IPS DF 6.9 (cell line): Measurements from ENCODE around the gene YWHAB.

Source experiments
- DNase-seq: peaks from one replicate; pipeline ENCODE4 v3.0.0-alpha.2; 2013; ENCODE audit warnings: low read depth, low spot score
- H3K27ac ChIP-seq: one replicate; pipeline ENCODE4 v1.5.1; 2013; ENCODE audit warnings: low read length, control low read depth
- H3K27me3 ChIP-seq: 2 replicates; pipeline ENCODE4 v1.6.1; 2013; ENCODE audit warnings: mild to moderate bottlenecking, low read length; ENCODE audit not compliant: control insufficient read depth, insufficient read depth
- H3K36me3 ChIP-seq: 2 replicates; pipeline ENCODE4 v1.6.1; 2013; ENCODE audit warnings: low read length; ENCODE audit not compliant: control insufficient read depth, insufficient read depth
- H3K4me1 ChIP-seq: 2 replicates; pipeline ENCODE4 v1.6.1; 2013; ENCODE audit warnings: low read length; ENCODE audit not compliant: control insufficient read depth, insufficient read depth
- H3K4me3 ChIP-seq: 2 replicates; pipeline ENCODE4 v1.5.1; 2013; ENCODE audit warnings: mild to moderate bottlenecking, low read length
- H3K9me3 ChIP-seq: 2 replicates; pipeline ENCODE4 v1.6.1; 2013; ENCODE audit warnings: low read length, inconsistent platforms; ENCODE audit not compliant: control insufficient read depth, insufficient read depth
- WGBS: extraction: QIAGEN DNeasy Blood & Tissue Kit; methylation state at CpG from one replicate; pipeline ENCODE4 v1.1.7; 2013; ENCODE audit warnings: mixed read lengths, missing lambda C conversion rate; ENCODE audit not compliant: insufficient read length, insufficient coverage; 5-methylcytosine and 5-hydroxymethylcytosine counted together

Gene YWHAB

GRCh38 chr20:44948107-44948506 lies 62.6 kb downstream of the YWHAB start:
- no CpG with 5 or more reads among the region's 5 CpGs for WGBS
- H3K36me3 ChIP-seq: peaks cover 21% of the 10 kb centered on the region

GRCh38 chr20:44948513-44948912 lies 63.0 kb downstream of the YWHAB start:
- no peak overlapping the region for H3K4me3 ChIP-seq
- no CpG with 5 or more reads among the region's 2 CpGs for WGBS
- H3K27ac ChIP-seq: no peak overlapping the region
- H3K27me3 ChIP-seq: no peaks in the 10 kb centered on the region
- H3K36me3 ChIP-seq: peaks cover 18% of the 10 kb centered on the region
- no peaks in the 10 kb centered on the region for H3K4me1 ChIP-seq
- DNase-seq: no peak
- H3K9me3 ChIP-seq: no peaks in the 10 kb centered on the region

More at GRCh38 chr20:44948107-44948506, 62.6 kb downstream of the YWHAB start:
- no peak overlapping the region for H3K27ac ChIP-seq
- H3K4me1 ChIP-seq: no peaks in the 10 kb centered on the region
- DNase-seq: no peak
- no peak overlapping the region for H3K4me3 ChIP-seq
- no peaks in the 10 kb centered on the region for H3K9me3 ChIP-seq
- H3K27me3 ChIP-seq: no peaks in the 10 kb centered on the region

GRCh38 chr20:44950368-44950767 lies 64.9 kb downstream of the YWHAB start:
- Histone ChIP-seq H3K27ac (no peak overlapping the region), H3K4me1 (no peaks in the 10 kb centered on the region), H3K9me3 (no peaks in the 10 kb centered on the region), H3K36me3 (peaks cover 27% of the 10 kb centered on the region), H3K27me3 (no peaks in the 10 kb centered on the region), H3K4me3 (no peak overlapping the region)
- WGBS: no CpG with 5 or more reads among the region's 1 CpG
- DNase-seq: no peak

GRCh38 chr20:44952731-44953130 lies 67.2 kb downstream of the YWHAB start:
- H3K27me3 ChIP-seq: no peaks in the 10 kb centered on the region
- no peaks in the 10 kb centered on the region for H3K4me1 ChIP-seq
- H3K9me3 ChIP-seq: no peaks in the 10 kb centered on the region
- H3K36me3 ChIP-seq: peaks cover 35% of the 10 kb centered on the region
- WGBS: no CpG with 5 or more reads among the region's 1 CpG
- no peak for DNase-seq
- H3K4me3 ChIP-seq: no peak overlapping the region
- H3K27ac ChIP-seq: no peak overlapping the region

- H3K27me3 ChIP-seq: no peaks in the 10 kb centered on the region
- no peak for DNase-seq
- no peaks in the 10 kb centered on the region for H3K4me1 ChIP-seq
- no peaks in the 10 kb centered on the region for H3K9me3 ChIP-seq
- H3K4me3 ChIP-seq: no peak overlapping the region
- peaks cover 31% of the 10 kb centered on the region for H3K36me3 ChIP-seq
- no CpG with 5 or more reads among the region's 5 CpGs for WGBS
- no peak overlapping the region for H3K27ac ChIP-seq
Measured at GRCh38 chr20:44954211-44954610, 68.7 kb downstream of the YWHAB start.

GRCh38 chr20:44955270-44955669 lies 69.8 kb downstream of the YWHAB start:
- Histone ChIP-seq H3K27me3 (no peaks in the 10 kb centered on the region), H3K27ac (no peak overlapping the region), H3K9me3 (no peaks in the 10 kb centered on the region), H3K36me3 (peaks cover 31% of the 10 kb centered on the region), H3K4me3 (no peak overlapping the region), H3K4me1 (no peaks in the 10 kb centered on the region)
- DNase-seq: no peak
- WGBS: no CpG with 5 or more reads among the region's 4 CpGs

GRCh38 chr20:44956410-44956809 lies 70.9 kb downstream of the YWHAB start:
- H3K36me3 ChIP-seq: peaks cover 24% of the 10 kb centered on the region
- H3K9me3 ChIP-seq: no peaks in the 10 kb centered on the region
- H3K27me3 ChIP-seq: no peaks in the 10 kb centered on the region
- H3K4me1 ChIP-seq: no peaks in the 10 kb centered on the region
- DNase-seq: no peak
- H3K27ac ChIP-seq: no peak overlapping the region
- no peak overlapping the region for H3K4me3 ChIP-seq
- no CpG with 5 or more reads among the region's 3 CpGs for WGBS
